HG03039 (cell line): Measurements from ENCODE around the gene MAP3K6.
"Not testable (repeated sequence)": the region's sequence is repeated elsewhere in the genome, so short reads cannot be mapped to it uniquely, and the experiment has no call there.

ENCODE experiments used
- ATAC-seq: cut with Tn5 transposase; IDR thresholded peaks from one replicate; pipeline ENCODE4 v1.9.1; 2021; ENCODE audit warnings: mild to moderate bottlenecking, moderate library complexity; ENCODE audit not compliant: unreplicated experiment

MAP3K6 gene

GRCh38 chr1:27398405-27399149, 31.8 kb upstream of the MAP3K6 start:
- no peak for ATAC-seq

GRCh38 chr1:27397749-27398148, 31.0 kb upstream of the MAP3K6 start:
- no peak for ATAC-seq

- ATAC-seq: no peak
These were observed 30.3 kb upstream of the MAP3K6 start for GRCh38 chr1:27397110-27397509.

GRCh38 chr1:27395441-27396195, 28.9 kb upstream of the MAP3K6 start:
- no peak for ATAC-seq

GRCh38 chr1:27394925-27395324, 28.2 kb upstream of the MAP3K6 start:
- ATAC-seq: no peak

- no peak for ATAC-seq
These were observed 27.5 kb upstream of the MAP3K6 start for GRCh38 chr1:27394282-27394658.

GRCh38 chr1:27393641-27394281, 27.0 kb upstream of the MAP3K6 start:
- no peak for ATAC-seq

- ATAC-seq: no peak
These were observed 26.2 kb upstream of the MAP3K6 start for GRCh38 chr1:27392778-27393635.

GRCh38 chr1:27392096-27392777, 25.5 kb upstream of the MAP3K6 start, which contains the start of gene GPR3:
Gene GPR3, plus strand, starts transcription at chr1:27392622. Its CDS starts 1,177 bp downstream, at chr1:27393799.
- peak; percentile 65 for ATAC-seq

GRCh38 chr1:27391511-27392095, 24.8 kb upstream of the MAP3K6 start:
- no peak for ATAC-seq

- ATAC-seq: no peak
These were observed 21.7 kb upstream of the MAP3K6 start for GRCh38 chr1:27388337-27389005.

GRCh38 chr1:27384797-27385196, 18.0 kb upstream of the MAP3K6 start:
- not testable (repeated sequence) for ATAC-seq

- ATAC-seq: no peak
These were observed 16.9 kb upstream of the MAP3K6 start for GRCh38 chr1:27383661-27384060.

GRCh38 chr1:27383039-27383605, 16.4 kb upstream of the MAP3K6 start, which contains the start of gene CD164L2:
Gene CD164L2, minus strand, starts transcription at chr1:27383333. Its CDS starts 94 bp downstream, at chr1:27383239.
- ATAC-seq: no peak

- ATAC-seq: no peak
These were observed 15.4 kb upstream of the MAP3K6 start for GRCh38 chr1:27381969-27382762.

GRCh38 chr1:27380766-27381733, 14.3 kb upstream of the MAP3K6 start:
- ATAC-seq: no peak

- ATAC-seq: no peak
These were observed 13.5 kb upstream of the MAP3K6 start for GRCh38 chr1:27380224-27380623.
